ENCODE results near the gene NQO1.

The NQO1 gene

DNA sequence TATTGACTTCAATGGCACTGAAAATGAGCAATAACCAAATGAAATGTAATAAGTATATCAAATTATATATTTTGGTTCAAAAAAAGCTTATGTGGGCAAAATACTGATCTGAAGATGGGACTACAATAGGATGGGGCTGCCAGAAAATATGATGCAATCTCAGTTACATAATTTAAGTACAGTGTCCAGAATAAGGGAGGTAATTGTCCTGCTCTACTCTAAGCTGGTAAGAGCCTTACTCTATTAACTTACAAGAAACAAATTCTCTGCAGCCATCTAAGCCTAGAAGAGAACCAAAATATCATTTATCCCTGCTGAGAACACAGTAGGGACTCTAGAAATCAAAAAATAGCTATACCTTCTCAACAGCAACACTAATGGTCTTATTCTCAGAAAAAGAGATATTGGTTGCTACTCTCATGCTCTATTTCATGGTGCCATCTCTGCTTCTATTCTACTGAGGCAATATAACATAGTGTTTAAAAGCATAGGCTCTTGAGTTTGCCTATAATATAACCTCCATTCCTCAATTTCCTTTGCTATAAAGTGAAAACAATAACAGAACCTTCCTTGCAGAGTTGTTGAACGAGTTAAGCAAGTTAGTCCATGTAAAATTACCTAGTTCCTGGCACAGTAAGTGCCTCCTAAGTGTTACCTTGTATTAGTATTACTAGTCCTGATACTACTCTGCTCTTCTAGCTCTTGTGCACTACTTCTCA lies 19.9 kb downstream of the NQO1 start:
- DNase-seq (ENCODE audit: low read depth in 2 of 2), result no peak

DNA sequence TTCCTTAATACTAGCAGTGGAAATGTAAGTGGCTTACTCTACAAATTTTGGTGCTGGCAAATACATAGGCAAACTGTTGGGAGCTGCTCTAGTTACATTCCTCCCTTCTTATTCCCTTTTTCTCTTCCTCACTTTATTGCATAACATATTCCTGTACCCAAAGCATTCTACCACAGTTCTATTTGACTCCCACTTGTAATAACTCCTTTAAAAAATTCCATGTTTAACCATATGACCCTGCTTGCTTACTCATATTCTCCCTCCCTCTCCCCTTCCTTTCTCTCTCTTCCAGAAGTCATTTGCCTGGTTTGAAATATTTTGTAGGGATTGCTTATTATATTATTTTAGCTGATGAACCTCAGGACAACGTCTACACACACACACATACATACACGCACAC lies 22.7 kb downstream of the NQO1 start:
- DNase-seq (ENCODE audit: low read depth in 2 of 2), result no peak

DNA sequence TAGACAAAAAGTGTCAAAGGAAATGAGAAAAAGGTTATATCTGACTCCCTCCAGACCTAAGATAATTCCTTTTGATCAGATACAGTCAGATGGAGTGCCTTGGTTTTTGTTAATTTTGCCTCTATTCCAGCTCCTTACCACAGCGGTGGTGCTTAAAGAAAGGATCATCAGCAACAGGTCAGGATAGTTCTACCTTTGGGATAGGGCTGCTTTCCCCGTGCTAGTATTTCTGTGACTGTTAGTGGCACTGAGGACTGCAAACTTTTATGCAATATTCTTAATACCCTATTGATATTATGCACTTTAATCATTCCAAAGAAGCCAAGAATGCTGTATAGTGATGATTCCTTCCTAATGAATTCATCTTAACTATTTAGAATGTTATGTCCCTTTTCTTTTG lies 24.5 kb downstream of the NQO1 start:
- DNase-seq (ENCODE audit: low read depth in 2 of 2), result no peak

DNA sequence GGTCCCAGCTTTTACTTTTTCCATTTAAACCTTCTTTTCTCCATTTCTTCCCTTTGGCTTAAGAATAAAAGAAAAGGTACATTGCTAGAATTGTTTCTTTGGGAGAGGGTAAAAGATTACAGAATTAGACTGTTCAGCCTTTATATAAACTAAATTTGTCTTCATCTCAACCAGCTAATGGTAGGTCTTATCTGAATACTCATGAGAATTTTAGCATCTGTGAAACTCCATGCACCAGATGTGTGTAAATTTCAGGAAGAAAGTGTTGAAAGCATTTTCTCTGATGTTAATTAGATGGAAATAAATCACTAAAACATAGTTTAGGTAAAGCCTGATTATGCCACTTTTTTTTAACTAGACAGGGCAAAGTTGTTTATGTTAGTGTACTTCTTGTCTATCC lies 24.9 kb downstream of the NQO1 start:
- DNase-seq (ENCODE audit: low read depth in 2 of 2), result no peak

DNA sequence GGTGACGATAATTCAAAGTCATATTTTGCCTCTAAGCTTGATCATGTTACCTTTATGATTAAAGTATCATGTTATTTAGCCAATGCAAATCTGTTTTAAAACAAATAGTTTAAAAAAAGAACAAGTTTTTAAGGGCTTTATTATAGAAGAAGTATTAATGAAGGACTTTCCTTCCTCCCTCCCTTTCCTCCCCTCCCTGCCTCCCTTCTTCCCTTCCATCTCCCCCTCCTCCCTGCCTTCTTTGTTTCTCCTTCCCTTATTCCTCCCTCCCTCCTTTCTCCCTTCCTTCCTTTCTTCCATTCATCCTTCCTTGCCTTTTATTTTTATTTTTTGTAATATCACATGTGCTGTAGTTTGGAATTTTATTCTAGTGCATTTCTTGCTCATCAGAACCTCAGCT lies 26.4 kb downstream of the NQO1 start:
- DNase-seq (ENCODE audit: low read depth in 2 of 2), result no peak

DNA sequence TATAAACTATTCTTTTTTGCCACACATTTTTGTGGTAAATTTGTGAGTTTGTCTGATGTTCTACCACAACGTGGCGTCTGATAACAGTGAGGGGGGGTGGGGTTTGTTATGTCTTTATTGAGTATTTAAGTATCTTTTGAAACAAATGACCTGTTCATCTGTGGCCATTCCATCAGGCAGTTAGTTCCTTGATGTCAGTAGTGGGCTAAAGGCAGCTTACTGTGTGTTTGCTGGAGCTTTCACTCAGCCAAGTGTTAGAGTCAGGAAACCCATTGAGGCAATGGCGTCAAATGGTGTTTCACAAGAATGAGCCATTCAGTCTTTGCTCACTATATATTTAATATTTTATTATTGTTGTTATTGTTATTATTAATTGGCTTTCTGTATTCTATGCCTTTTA lies 28.0 kb downstream of the NQO1 start:
- no peak for DNase-seq (ENCODE audit: low read depth in 2 of 2)

DNA sequence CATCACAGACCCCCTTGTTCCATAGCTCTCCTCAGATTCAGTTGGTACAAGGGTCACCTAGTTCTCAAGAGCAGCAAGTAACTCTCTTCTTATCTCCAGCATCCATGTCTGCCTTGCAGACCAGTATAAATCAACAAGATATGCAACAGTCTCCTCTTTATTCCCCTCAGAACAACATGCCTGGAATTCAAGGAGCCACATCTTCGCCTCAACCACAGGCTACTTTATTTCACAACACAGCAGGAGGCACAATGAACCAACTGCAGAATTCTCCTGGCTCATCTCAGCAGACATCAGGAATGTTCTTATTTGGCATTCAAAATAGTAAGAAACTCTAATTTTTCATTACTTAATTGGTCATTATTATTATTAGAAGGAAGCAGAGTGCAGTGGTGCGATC lies 32.4 kb downstream of the NQO1 start:
- no peak for DNase-seq (ENCODE audit: low read depth in 2 of 2)

DNA sequence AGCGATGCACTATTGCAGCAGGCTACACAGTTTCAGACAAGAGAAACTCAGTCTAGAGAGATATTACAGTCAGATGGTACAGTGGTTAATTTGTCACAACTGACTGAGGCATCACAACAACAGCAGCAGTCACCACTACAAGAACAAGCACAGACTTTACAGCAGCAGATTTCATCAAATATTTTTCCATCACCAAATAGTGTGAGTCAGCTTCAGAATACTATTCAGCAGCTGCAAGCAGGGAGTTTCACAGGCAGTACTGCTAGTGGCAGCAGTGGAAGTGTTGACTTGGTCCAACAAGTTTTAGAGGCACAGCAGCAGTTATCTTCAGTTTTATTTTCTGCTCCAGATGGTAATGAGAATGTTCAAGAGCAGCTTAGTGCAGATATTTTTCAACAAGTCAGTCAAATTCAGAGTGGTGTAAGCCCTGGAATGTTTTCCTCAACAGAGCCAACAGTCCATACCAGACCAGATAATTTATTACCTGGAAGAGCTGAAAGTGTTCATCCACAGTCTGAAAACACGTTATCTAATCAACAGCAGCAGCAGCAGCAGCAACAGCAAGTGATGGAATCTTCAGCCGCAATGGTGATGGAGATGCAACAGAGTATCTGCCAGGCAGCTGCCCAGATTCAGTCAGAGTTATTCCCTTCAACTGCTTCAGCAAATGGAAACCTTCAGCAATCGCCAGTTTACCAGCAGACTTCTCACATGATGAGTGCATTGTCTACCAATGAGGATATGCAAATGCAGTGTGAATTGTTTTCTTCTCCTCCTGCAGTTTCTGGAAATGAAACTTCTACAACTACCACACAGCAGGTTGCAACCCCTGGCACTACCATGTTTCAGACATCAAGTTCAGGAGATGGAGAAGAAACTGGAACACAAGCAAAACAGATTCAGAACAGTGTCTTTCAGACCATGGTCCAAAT lies 34.1 kb downstream of the NQO1 start:
- DNase-seq (ENCODE audit: low read depth in 2 of 2), result no peak

DNA sequence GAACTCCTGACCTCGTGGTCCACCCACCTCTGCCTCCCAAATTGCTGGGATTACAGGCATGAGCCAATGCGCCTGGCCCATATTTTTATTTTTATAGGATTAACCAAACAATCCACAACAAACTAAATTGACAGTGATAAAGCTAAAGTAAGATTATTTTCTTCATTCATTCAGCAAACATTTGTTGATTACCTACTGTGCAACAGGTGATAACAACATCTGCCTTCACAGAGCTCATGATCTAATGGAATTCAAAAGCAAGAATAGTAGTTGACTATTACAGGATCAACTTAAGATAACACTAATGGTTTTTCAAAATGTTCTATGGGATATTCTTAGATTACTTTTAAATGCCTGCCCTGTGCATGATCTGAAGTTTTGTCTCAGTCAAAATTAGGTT lies 37.8 kb downstream of the NQO1 start:
- DNase-seq (ENCODE audit: low read depth in 2 of 2), result no peak

DNA sequence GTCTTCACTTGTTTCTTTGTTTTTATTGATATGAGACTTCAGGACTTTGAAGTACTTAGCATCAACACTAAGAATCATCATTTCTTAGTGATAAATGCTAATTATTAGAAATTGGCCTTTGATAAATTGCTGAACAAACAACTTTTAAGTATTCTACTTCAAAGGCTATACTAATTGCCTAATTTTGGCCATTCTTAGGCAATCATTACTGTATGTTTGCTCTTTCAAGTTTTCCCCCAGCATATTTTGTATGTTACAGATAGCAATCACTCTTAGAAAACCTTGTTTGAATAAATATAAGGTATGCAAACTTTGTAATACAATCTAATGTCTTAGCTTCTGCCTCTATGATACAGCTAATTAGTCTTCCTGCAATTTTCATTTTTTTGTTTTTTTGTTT lies 46.0 kb downstream of the NQO1 start:
- no peak for DNase-seq (ENCODE audit: low read depth in 2 of 2)

DNA sequence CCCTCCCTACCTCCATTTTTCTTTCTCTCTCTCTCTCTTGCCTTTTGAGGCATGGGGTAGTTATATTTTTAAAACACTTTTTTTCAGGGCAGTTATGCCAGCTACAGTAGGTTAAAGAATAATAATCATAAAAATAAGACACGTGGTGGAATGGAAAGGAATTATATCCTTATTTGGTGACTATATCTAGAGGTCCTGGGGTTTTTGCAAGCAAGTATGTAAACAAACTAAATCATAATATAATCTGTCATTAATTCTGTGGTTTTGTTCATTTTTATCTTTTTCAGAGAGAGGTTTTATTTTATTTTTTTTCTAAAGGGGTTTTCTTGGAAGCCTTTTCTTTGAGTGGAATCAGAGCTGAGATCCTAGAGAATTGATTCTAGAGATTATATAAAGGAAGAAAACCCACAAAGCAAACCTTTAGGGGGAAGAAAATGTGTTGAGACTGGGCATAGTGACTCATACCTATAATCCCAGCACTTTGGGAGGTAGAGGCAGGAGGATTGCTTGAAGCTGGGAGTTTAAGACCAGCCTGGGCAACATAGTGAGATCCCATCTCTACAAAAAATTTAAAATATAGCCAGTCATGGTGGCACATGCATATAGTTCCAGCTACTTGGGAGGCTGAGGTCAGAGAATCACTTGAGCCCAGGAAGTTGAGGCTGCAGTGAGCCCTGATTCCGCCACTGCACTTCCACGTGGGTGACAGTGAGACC lies 53.2 kb downstream of the NQO1 start:
- DNase-seq (ENCODE audit: low read depth in 2 of 2), result no peak

DNA sequence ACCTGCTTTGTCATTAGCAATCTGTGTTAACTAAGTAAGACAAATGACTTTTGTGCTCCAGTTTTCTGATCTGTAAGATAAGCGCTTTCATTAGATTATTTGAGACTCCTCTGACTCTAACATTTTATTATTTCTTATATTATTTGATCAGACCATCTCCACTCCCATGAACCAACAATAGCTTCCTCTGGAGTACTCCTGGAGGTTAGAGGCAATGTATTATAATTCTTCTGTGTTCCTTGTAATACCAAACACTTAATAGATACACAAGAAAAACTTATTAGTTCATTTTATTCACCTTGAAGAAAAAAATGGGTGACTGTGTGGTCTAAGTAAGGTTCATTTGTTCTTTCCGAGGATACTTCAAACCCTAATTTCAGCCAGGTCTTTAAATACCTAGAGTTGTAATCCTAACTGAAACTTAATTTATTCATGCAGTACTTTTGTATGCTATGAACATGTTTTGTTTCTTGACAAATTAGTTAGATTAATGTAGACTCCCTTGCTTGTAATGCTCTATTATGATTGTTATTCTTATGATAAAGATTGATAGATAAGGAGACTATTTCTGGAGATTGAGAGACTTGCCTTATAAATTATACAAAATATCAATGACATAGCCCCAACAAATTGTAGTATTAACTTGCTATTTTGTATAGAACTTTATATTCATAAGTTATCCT lies 53.9 kb downstream of the NQO1 start:
- no peak for DNase-seq (ENCODE audit: low read depth in 2 of 2)

DNA sequence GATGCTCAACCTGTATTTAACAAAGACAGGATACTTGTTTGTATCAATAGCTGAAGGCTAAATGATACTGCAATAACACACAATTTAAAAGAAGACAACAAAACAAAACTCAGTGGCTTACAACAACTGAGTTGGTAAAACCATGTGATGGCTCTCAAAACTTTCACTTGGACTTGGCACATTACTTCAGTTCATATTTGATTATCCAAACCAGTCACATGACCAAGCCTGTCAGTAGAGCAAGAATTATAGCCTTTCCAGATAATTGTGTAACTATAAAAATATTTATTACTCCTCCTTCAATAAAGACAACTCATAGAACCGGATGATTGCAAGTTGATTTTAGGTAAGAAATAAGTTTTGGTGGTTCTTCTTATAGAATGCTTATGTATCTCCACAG lies 56.8 kb downstream of the NQO1 start:
- DNase-seq (ENCODE audit: low read depth in 2 of 2), result no peak

DNA sequence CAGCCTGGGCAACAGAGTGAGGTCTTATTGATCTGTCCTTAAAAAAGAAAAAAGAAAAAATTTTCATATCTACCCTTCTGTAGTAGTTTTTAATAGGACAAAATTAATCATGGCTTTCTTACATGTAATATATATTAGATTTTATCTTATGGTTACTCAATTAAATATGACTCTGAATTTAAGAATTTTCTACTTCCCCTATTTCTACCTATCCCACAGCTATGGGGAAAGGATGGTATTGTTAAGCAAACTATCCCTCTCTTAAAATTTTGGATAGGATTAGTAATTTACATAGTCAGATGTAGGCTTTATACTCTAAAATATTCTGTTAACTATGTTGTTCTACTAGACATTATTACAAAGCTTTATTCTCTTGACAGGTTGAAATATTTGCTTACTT lies 62.5 kb downstream of the NQO1 start:
- DNase-seq (ENCODE audit: low read depth in 2 of 2), result no peak

DNA sequence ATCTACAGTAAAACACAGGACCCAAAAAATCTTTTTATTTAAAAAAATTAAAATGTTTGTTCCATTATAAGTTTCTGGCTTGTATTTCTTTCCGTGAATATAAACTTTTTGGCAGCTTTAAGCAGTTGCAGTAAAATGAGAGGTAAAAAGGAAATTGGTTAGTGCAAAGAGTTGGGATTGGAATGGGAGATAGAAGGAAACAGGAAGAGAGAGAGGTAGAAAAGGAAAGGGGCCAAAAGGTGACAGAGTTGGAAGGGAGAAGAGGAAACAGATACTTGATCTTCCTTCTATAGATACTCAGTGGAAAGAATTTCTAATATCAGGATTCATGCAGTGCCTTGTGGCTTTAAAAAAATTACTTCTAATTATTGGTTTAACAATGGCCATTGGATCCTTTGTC lies 63.5 kb downstream of the NQO1 start:
- no peak for DNase-seq (ENCODE audit: low read depth in 2 of 2)

DNA sequence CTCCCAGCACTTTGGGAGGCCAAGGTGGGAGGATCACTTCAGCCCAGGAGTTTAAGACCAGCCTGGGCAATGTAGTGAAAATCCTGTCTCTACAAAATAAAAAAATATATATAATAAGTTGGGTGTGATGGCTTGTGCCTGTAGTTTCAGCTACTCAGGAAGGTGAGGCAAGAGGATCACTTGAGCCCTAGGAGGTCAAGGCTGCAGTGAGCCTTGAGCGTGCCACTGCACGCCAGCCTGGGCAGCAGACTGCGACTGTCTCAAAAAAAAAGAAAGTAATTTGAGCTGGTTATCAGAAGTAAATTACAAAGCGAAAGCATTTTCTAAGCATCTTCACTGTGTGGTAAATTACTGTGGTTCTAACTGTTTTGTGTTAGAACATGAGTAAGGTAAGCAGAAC lies 66.2 kb downstream of the NQO1 start:
- no peak for DNase-seq (ENCODE audit: low read depth in 2 of 2)

All from stimulated activated CD4-positive, alpha-beta T cell treated with anti-CD3 and anti-CD28 coated beads, Interleukin-1b, Interleukin-23, amount 100 ng/mL, for 1 hour (primary cell).